Breast epithelium (tissue), 4 donors: ENCODE results near the gene TRAF3. TPM values are rescaled to one million over a fixed set of nuclear protein-coding genes. Genes with fewer than 3 reads are reported as not detected.

Experiments
- DNase-seq, 2 donors: peaks; one replicate each; pipeline ENCODE4 v3.0.0-alpha.2; 2019; ENCODE audit warnings: low spot score in 2 of 2
- H3K27ac ChIP-seq, 2 donors: fragments of 200-600 bp; sonication (generic) in 1 of 2; one replicate each; pipeline ENCODE4 v1.5.1; 2016 to 2019; ENCODE audit warnings: mild to moderate bottlenecking in 1 of 2
- H3K27me3 ChIP-seq, 2 donors: fragments of 200-600 bp; sonication (generic) in 1 of 2; one replicate each; pipeline versions ENCODE4 v1.5.1 to v1.6.0; 2017 to 2019; ENCODE audit warnings: control low read depth in 1 of 2, mild to moderate bottlenecking in 1 of 2
- H3K36me3 ChIP-seq: fragments of 200-600 bp; one replicate; pipeline ENCODE4 v1.5.1; 2019
- H3K4me1 ChIP-seq, 2 donors: fragments of 200-600 bp; sonication (generic); one replicate each; pipeline ENCODE4 v1.5.1; 2016 to 2019; ENCODE audit warnings: control low read depth in 1 of 2
- H3K4me3 ChIP-seq, 3 donors: fragments of 200-600 bp; sonication (generic); 1 replicate in 2 of 3; 2 replicates in 1 of 3; pipeline ENCODE4 v1.5.1; 2016 to 2019; ENCODE audit warnings: mild to moderate bottlenecking in 3 of 3, moderate library complexity in 2 of 3
- H3K9me3 ChIP-seq, 2 donors: fragments of 200-600 bp; sonication (generic) in 1 of 2; one replicate each; pipeline ENCODE4 v1.5.1; 2016 to 2019; ENCODE audit warnings: control low read depth in 1 of 2
- POLR2A ChIP-seq: fragments of 450-650 bp; IDR thresholded peaks from one replicate; pipeline ENCODE4 v1.6.1; 2016; ENCODE audit warnings: antibody characterized with exemption, mild to moderate bottlenecking, moderate library complexity
- POLR2AphosphoS5 ChIP-seq, 3 donors: sonication (generic); formaldehyde crosslinking; IDR thresholded peaks; one replicate each; pipeline ENCODE4 v1.6.1; 2017; ENCODE audit warnings: antibody characterized with exemption in 3 of 3
- intact Hi-C: fragments of 100-400 bp; cut with DNase I; formaldehyde crosslinking; loops from one replicate; pipeline ENCODE4 v1.15.1; 2023; ENCODE audit warnings: low total_unique reads
- total RNA-seq, 3 donors: library from RNA; depleted of rRNA; stranded (reverse); fragments of >200 nt; gene quantifications; one replicate each; pipeline ENCODE4 v1.1.0, GENCODE V29; 2016
- TF ChIP-seq, protein P1 (sequence below), 3 donors: fragments of 450-650 bp; IDR thresholded peaks; one replicate each; pipeline ENCODE4 v1.5.1; 2016 to 2017; ENCODE audit warnings: antibody characterized with exemption in 3 of 3, mild to moderate bottlenecking in 3 of 3, moderate library complexity in 3 of 3

The TRAF3 gene
- total RNA-seq, 3 donors from 2014 or later: 13.1 to 15.7 (median 14.6) TPM

DNA sequence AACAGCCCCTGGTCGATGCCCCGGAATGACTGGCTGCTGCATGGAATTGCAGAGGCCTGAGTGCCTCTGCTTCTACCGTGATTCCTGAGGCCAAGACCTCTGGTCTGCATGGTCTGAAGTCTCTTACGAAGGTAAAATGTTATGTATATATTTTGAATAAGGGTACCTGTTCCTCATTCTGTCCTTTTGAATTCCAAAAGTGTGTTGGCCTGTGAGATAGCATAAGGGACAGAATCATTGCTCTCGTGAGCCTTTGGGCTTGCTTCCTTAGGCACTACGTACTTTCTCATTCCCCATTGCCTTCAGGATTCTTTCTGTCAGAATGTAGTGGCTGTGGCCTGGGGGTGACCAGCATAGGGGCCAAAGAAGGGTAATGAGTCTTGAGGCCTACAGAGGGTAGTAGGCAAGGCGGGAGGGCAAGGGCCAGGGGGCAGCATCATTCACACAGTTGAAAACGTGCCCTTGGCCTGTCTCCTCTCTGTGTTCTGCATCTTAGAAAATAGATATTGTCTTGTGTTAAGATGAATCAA is 19.5 kb downstream of the TRAF3 start:
- peaks cover 0 to 3% of the 10 kb centered on the region in 2 donors for H3K9me3 ChIP-seq
- no peaks in the 10 kb centered on the region for H3K4me1 ChIP-seq
- TF ChIP-seq POLR2A (no peak), POLR2AphosphoS5 (IDR thresholded peaks at IDR 0.05) (no peak)
- intact Hi-C loops: no loop called here
- H3K27me3 ChIP-seq: no peaks in the 10 kb centered on the region
- H3K36me3 ChIP-seq: no peaks in the 10 kb centered on the region
- H3K4me3 ChIP-seq: no peak overlapping the region
- H3K27ac ChIP-seq: no peak overlapping the region
- DNase-seq: no peak

DNA sequence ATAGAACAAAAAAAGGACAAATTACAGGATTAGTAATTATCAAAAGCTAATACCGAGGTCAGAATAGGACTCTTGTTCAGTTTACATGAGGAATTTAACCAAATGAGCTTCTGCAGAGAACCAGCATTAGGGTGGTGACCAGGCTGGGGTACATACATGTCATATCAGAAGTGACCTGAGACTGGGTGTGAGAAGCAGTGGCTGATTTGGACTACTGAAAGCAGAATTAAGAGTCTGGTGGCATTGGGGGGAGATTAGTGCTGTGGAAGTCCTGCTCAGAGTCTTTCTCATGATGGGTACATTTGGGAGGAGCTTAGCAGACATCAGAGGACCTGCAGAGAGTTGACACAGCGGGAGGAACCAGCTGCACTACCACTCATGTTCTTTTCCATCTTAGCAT is 21.7 kb downstream of the TRAF3 start:
- Histone ChIP-seq H3K4me3 (no peak overlapping the region), H3K9me3 (peaks cover 0 to under 1% of the 10 kb centered on the region in 2 donors), H3K36me3 (no peaks in the 10 kb centered on the region), H3K4me1 (no peaks in the 10 kb centered on the region), H3K27ac (no peak overlapping the region), H3K27me3 (no peaks in the 10 kb centered on the region)
- TF ChIP-seq POLR2AphosphoS5 (IDR thresholded peaks at IDR 0.05): no peak
- TF ChIP-seq, protein P1, sequence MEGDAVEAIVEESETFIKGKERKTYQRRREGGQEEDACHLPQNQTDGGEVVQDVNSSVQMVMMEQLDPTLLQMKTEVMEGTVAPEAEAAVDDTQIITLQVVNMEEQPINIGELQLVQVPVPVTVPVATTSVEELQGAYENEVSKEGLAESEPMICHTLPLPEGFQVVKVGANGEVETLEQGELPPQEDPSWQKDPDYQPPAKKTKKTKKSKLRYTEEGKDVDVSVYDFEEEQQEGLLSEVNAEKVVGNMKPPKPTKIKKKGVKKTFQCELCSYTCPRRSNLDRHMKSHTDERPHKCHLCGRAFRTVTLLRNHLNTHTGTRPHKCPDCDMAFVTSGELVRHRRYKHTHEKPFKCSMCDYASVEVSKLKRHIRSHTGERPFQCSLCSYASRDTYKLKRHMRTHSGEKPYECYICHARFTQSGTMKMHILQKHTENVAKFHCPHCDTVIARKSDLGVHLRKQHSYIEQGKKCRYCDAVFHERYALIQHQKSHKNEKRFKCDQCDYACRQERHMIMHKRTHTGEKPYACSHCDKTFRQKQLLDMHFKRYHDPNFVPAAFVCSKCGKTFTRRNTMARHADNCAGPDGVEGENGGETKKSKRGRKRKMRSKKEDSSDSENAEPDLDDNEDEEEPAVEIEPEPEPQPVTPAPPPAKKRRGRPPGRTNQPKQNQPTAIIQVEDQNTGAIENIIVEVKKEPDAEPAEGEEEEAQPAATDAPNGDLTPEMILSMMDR (IDR thresholded peaks at IDR 0.05): no peak
- intact Hi-C loops: no loop called here
- DNase-seq: no peak

DNA sequence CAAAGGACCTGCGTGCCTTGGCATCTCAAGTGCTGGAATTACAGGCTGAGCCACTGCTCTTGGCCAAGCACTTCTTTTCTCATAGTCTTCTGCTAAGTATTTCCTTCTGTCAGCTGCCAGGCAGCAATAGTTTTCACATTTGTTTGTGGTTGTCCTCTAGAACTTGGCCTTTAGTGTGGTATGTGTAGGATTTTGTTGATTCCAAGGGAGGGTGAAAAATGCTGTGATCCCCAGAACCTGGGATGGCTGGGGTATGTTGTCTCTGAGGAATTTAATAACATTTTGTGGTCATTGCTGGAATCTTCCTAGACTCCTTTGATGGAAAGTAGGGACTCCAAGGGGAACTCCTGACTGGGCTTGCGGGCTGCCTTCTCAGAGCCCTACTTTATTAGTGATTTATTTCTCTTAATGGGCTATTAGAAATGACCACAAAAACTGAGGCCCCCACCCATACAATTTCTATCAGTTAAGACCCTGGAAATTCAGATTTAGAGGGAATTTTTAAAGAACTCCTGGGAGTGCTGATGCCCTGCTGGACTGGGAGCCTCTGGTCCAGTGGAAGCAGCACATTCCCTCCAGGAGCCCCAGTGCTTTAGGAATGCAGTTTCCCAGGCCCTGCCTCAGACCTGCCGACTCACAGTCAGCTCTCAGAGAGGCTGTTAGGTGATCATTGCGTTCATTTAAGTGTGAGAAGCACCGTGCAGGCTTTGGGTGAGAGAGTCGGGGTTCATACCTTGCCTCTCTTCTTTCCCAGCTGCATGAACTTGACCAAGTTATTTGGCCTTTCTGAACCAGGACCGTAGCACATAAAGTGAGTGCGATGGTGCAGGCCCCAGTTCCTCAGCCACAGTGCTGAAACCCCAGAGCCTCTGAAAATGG is 22.7 kb downstream of the TRAF3 start:
- Histone ChIP-seq H3K9me3 (no peaks in the 10 kb centered on the region), H3K27me3 (no peaks in the 10 kb centered on the region), H3K27ac (peak overlapping the region in 1 of 2 donors; percentile 25), H3K36me3 (no peaks in the 10 kb centered on the region), H3K4me3 (no peak overlapping the region), H3K4me1 (no peaks in the 10 kb centered on the region)
- intact Hi-C loops: no loop called here
- peak in 1 of 2 donors; percentile 41 for DNase-seq
- TF ChIP-seq, protein P1 (IDR thresholded peaks at IDR 0.05): no peak
- TF ChIP-seq POLR2AphosphoS5 (IDR thresholded peaks at IDR 0.05): peak in 1 of 3 donors; percentile 49

DNA sequence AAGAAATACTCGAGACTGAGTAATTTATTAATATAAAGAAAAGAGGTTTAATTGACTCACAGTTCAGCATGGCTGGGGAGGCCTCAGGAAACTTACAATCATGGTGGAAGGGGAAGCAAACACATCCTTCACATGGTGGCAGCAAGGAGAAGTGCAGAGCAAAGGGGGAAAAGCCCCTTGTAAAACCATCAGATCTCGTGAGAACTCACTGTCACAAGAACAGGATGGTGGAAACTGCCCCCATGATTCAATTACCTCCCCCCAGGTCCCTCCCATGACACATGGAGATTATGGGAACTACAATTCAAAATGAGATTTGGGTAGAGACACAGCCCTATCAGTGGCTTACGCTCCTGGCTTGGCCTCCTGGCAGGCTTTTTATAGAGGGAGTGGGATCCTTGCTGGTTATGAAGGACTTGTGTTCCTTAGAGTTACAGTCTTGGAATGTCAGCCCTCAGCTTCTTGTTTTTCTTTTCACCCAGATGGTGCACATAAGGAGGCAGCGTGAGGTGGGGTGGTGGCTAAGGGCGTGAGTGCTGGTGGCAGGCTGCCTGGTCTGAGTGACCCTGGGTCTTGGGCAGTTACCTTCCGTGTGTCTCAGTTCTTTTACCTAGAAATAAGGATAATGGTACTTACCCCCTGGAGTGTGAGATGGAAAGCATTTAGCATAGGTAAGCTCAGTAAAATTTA is 25.7 kb downstream of the TRAF3 start:
- Histone ChIP-seq H3K4me1 (no peaks in the 10 kb centered on the region), H3K27me3 (no peaks in the 10 kb centered on the region), H3K27ac (no peak overlapping the region), H3K4me3 (no peak overlapping the region), H3K9me3 (no peaks in the 10 kb centered on the region), H3K36me3 (no peaks in the 10 kb centered on the region)
- no peak for DNase-seq
- TF ChIP-seq, protein P1 (IDR thresholded peaks at IDR 0.05): no peak
- TF ChIP-seq POLR2AphosphoS5 (IDR thresholded peaks at IDR 0.05) (no peak), POLR2A (no peak)
- intact Hi-C loops: no loop called here

DNA sequence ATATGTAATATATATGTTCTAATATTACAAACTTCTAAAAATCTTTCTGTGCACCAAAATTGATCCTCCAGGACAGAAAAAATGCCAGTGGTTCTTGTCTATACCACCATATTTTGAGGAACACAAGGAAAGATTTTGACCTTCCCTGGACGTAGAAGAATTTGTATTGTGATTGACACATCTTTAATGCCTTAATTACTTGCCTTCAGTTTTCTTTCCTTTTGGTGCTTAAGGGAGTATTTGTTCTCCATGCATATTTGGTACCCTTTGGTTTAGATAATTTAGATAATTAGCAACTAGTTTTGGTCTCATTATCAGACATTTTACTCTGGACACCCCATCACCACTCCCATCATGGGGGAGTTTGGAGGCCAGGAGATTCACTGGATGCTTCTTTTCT is 27.6 kb downstream of the TRAF3 start:
- DNase-seq: no peak
- no peak overlapping the region for H3K27ac ChIP-seq
- TF ChIP-seq, protein P1 (IDR thresholded peaks at IDR 0.05): no peak
- no peak for TF ChIP-seq POLR2AphosphoS5 (IDR thresholded peaks at IDR 0.05)
- no peak for TF ChIP-seq POLR2A

More for the DNA sequence above, 27.6 kb downstream of the TRAF3 start:
- Histone ChIP-seq H3K9me3 (no peaks in the 10 kb centered on the region), H3K4me3 (no peak overlapping the region), H3K36me3 (no peaks in the 10 kb centered on the region), H3K4me1 (no peaks in the 10 kb centered on the region), H3K27me3 (no peaks in the 10 kb centered on the region)
- intact Hi-C loops: no loop called here
